Measurements from ENCODE around the gene FAM89B.

DNA sequence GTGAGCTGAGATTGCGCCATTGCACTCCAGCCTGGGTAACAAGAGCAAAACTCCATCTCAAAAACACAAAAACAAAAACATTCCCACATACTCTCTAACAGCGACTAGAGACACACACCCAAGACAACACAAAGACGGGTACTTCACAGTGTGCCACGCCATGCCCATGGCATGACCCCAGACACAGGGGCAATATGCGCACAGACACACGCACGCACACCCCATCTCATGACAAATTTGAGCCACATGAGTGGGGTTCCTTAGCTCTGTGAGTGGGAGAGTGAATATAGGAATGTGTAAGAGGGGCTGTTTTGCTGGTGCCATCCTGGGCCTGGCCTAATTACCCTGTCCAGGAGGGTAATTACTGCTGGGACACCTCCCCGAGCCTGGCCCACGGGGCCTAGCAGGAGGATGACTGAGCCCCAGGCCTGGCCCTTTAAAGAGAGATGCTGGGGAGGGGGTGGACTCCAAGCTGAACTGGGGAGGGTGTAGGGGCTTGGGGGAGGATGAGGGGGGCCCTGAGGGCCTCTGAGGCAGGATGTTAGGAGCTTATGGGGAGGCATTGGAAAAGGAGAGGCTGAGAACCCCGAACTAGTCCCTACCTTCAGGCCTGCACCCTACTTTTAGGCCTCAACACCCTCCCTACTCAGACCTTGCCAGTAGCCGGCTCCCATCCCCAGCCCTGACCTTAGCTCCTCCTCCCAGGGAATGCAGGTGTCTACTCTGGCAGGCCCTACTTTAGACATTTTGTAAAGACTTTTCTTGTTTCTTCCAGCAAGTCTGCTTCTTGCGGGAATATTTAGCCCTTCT lies 15.7 kb upstream of the FAM89B start:
- TF ChIP-seq, protein P1, sequence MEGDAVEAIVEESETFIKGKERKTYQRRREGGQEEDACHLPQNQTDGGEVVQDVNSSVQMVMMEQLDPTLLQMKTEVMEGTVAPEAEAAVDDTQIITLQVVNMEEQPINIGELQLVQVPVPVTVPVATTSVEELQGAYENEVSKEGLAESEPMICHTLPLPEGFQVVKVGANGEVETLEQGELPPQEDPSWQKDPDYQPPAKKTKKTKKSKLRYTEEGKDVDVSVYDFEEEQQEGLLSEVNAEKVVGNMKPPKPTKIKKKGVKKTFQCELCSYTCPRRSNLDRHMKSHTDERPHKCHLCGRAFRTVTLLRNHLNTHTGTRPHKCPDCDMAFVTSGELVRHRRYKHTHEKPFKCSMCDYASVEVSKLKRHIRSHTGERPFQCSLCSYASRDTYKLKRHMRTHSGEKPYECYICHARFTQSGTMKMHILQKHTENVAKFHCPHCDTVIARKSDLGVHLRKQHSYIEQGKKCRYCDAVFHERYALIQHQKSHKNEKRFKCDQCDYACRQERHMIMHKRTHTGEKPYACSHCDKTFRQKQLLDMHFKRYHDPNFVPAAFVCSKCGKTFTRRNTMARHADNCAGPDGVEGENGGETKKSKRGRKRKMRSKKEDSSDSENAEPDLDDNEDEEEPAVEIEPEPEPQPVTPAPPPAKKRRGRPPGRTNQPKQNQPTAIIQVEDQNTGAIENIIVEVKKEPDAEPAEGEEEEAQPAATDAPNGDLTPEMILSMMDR (IDR thresholded peaks at IDR 0.05; ENCODE audit: borderline replicate concordance, extremely low read depth, low read length, poor library complexity, severe bottlenecking), result no peak
- no peak for TF ChIP-seq EZH2 (IDR thresholded peaks at IDR 0.05; ENCODE audit: borderline replicate concordance, low read depth, low read length, severe bottlenecking)

Data from DND-41 (cell line).